AML-193 (cell line): ENCODE results near the gene EPHB1.

Source experiments
- DNase-seq, 2 experiments: peaks; one replicate each; lab custom pipeline; 2025; lab: John Stamatoyannopoulos, UW

EPHB1 gene

DNA sequence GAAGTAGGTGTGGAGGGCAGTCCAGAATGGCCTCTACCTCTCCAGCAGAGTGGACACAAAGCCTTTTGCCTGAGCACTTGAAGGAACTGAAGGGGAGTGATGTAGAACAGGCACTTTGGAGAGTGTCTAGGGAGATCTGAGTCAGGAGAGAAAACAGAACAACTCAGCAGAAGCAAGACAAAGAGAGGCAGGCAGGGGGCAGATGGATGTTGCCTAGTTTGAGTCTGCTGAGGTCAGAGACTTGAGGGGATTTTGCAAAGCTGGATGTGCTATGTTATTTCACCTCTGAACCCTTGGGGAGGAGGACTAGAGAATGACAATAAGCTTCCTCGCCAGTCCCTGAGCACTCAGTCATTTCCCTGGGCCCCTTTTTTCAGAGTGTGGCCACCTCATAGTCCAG, 366.4 kb downstream of the EPHB1 start:
- DNase-seq = no peak

DNA sequence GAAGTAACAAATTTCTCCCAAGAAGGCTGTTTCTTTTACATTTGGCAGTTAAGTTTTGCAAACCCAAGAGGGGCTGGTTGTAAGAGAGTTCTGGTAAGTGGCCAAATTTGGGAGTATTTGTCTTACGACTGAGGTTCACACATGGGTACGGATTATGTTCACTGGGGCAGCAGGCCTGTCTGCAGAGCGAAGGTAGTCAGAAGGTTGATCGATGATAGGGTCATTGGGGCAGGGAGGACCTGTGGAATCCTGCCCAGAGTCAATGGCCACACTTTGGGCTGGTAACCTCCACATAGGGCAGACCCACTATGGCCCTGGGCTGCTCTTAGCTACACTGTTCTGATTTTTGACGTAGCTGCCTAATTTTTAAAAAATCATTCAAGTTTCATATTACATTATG, 368.6 kb downstream of the EPHB1 start:
- no peak for DNase-seq

DNA sequence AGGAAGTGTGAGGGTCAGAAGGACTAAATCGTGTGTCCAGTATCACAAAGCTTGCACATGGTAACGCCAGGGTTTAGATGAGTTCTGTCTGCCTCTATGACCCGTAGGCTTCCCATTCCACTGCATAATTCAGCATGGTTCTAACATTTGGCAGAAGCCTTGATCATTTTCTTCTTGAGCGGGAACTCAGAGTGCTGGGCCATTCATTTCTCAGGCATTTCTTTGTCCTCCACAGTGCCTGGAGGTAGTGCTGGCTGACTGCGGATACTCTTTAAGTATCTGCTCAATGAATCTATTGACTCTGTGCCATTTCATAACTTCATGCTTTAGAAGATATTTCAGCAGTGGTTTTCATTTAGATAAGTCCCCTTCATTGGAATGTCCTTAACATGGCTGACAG, 370.2 kb downstream of the EPHB1 start:
- DNase-seq = no peak

DNA sequence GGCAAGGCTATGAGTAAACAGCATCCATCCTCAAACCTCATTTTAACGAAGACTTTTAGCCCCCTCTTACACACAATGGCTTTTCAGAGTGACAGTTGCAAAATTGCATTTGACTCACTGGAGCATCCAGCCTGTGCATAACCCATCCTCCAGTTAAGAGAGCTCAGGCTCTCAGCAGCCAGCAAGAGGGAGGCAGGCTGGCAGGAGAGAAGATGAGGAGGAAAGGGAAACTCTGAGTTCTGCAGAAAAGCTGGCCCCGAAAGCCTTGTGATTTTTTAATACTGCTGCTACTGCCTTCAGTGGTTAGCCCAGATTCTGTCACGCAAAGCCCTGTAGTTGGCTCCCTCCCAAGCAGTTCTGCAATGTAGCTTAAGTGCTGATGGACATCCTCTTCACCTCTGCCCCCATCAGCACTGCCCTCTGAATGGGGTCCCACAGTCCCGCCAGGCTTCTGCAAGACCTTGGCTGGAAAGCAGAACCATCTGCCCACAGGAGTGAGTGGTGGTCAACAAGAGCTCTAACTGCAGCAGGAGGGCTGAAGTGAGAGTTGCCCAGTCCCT, 371.3 kb downstream of the EPHB1 start:
- no peak for DNase-seq

DNA sequence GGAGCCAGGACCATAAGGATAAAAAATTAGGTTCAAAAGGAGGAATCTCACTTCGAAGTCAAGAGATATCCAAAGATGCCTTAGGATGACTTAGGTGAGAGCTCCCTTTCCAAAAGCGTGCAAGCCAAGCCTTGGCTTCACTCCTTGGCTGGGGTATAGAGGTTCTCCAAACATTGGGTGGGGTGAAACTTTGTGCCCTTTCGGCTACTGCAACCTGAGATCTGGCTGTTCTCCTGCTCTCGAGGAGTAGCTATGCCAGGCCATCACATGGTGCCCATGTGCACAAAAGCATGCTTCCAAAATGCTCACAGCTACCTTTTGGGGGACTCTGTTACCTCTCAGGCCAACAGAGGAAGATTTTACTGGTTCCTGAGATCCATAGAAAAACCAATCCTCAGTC, 373.8 kb downstream of the EPHB1 start:
- DNase-seq = no peak

DNA sequence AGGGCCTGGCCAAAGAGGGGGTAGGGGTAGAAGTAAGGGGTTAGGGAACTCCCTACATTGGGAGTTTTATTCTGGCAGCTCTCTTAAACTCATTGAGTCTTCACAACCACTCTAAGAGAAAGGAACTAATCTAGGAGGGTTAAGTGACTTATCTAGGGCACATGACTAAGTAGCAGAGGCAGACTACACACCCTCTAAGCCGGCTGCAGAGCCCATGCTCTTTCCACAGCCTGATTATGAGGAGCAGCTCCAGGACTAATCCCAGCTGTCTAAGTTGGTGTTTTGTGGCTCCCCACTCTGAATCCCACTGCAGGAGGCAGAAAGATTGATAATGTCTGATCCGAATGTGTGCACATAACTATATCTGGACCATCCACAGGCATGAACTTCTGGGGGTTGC, 374.6 kb downstream of the EPHB1 start:
- no peak for DNase-seq

DNA sequence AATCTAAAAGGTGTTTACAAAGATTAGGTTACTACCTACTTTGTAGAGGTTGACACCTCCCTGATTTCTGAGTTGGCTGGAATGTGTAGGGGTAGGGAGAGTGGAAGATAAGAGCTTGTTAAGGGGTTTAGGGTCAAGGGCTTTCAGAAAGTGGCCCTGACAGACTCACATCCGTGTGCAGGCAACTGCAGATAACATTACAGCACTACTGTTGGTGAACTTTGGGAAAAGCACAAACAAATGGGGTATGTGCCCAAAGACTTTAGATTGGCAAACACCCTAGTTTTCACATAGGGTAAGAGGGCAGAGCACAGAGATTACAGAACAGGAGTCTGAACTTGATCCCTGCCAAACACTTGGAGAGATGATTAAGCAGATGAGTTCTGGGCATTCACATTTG, 375.7 kb downstream of the EPHB1 start:
- no peak for DNase-seq

DNA sequence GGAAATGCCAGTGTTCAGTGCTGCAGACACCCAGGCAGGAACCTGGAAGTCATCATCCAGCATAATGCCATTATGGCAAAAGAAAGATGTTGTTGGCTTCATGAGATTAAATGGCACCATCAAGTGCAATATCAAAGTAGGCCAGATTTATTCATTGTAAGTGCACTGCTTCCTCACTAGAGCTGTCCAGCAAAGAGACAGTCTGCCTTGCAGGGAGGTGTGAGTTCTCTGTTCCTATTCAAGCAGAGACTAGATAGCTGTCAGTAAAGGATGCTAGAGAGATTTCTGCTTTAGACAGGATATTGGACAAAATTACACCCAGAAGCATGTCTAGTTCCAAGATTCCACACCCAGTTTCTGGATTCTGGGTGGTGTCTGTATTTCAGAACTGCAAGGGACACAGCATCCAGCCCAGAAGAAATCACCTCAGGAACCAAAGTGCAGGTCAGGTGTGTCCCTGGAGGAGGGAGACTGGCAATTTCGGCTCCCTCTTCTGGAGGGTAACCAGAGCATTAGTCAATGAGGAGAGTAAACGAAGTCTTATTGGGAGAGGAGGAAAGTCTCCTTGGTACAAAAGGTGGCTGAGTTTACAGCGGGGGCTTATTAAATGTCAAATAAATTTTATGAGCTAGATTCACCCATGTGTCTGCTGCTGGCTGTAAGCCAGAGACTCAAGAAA, 377.3 kb downstream of the EPHB1 start:
- DNase-seq = no peak

DNA sequence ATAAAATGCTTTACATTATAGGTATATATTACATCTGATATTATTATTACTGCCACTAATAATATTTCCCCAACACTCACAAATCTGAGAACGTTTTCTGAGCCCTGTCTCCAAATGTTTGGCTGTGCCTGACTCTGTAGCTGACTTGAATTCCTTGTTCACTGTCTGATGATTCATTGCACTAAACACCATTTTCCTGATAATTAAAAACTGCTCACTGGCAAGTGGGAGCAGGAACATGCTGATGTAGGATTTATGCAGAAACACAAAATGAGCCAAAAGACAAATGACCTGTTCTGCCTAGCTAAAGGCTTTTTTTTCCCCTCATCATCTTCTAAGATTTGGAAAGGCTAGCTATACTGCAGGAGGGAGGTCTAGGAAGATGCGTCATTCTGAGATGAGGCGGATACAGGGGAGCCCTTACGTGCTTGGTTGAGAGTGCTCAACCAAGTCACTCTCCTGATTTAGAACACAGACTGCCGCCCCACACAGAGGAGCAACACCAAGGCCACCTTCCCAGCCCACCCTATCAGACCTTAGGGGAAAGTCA, 380.7 kb downstream of the EPHB1 start:
- no peak for DNase-seq

DNA sequence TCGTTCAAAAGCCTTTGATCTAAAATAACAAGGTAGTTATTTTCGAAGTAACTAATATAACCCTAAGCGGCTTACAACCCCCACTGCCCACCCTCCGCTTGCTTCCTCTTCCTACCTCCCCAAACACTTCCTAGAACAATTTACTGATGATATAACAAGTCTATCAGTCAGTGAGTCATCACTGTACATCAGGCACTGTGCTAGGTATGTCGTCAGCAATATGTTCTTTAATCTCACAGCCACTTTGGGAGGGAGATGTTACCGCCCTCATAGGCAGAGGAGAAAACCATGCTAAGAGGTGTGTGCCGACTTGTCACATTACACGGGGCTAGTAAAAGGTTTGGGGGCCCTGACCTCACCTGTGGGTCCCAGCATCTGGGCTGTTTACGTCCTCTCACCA, 381.8 kb downstream of the EPHB1 start:
- DNase-seq = no peak

DNA sequence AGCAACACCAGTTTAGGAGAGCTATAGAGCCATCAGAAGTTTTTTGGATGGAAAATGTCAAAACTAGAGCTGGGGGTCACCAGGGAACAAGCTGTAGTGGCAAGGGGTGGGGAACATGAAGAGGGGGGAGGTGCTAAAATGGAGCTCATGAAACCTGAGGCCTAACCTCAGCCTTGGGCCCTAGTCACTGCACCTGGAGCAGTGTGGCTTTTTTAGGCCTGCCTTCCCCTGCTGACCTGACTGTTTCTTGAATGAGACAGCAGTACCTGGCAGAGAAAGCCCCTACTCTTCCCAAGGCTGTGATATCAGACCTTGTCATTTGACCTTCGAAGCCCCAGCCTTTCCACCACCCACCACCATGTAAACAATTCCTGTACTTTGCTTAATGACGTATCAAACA, 383.5 kb downstream of the EPHB1 start:
- DNase-seq = no peak

DNA sequence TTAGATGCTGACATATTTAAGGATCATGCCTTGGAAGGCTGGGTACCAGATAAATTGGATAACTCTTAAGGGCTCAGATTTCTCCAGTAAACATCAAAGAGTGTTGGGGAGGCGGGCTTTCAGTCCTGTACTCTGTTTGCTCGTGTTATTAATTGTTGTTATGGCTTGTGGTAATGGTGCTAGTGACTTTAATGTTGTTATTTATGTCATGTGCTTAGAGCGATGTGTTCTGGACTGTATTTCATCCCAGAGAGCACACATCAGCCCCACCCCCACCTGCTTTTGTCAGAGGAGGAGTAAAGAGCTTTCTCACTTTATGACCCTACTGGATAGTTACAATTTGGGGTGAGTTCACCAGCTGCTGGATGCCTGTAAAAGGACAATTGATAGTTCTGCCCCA, 386.3 kb downstream of the EPHB1 start:
- DNase-seq = no peak

DNA sequence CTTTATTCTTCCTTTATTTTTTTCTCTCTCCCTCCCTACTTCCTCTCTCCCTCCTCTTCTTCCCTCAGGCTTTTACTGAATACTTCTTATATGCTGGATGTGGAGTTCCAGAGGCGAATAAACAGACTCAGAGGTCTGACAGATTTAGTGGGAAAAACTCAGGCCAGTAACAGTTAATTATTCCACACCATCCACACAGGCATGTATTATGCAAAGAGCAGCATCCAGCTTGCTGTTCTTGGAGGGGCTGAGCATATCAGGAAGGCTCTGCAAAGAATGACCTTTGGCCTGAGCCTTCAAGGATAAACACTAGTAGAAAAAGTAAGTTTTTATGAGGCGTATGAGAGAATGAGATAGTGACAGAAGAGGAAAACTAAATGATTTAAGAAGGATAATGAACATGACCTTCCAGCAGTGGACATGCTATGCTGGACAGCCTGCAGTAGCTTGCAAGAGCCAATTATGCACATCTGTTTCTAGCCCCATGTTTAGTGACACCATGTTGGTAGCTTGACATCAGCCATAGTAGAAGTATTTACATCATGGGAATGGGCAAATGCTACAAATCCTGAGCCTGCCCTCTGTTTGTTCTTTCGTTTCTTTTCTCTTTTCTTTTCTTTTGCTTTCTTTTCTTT, 387.4 kb downstream of the EPHB1 start:
- no peak for DNase-seq

DNA sequence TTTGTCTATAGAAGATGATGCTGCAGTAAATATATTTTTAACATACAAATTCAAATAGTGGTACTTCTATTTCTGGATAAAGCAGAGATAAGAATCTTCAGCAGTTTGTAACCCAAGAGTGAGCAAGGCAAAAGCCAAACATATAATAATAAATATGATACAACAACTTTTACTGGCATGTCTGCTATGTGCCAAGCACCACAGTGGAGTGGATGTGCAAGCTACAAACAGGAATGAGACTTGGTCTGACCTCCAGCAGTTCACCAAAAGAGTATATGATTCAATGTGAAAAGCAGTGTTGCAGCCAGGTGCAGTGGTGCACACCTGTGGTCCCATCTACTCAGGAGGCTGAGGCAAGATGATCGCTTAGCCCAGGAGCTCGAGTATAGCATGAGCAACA, 395.6 kb downstream of the EPHB1 start:
- DNase-seq = no peak

DNA sequence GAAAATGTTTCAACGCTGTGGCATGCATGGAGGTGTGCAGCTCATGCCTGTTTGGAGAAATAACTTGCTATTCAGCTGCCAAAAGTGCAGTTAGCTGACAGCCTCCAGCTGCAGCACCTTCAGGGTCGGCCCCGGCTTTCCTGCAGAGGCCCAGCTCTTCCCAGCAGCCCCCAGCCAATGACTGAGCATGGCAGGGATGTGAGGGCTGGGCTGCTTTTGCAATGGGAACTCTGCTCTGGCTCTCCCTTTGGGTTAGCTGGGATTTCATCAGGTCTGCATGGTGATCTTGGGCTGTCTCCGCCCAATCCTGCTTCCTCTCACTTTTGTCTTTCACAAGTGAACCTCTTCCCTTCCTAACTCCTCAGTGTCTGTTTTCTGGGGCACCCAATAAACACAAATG, 396.6 kb downstream of the EPHB1 start:
- no peak for DNase-seq

DNA sequence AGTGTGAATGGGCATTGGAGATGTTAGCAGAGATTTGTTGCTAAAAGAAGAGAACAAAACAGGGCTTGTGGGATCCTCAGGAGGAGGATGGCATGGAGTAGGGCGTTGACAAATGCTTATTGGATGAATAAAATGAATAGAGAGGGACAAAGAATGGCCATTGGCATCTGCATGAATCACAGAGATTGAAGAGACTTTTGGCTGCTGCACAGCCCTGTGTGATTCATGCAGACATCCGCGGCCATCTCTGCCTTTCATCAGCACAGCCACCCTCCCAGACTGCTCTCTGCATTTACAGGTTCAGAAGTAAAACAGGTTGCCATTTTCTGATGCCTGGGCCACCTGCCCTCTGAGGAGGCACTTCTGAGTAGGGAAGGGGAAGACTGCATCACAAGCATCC, 397.9 kb downstream of the EPHB1 start:
- no peak for DNase-seq

DNA sequence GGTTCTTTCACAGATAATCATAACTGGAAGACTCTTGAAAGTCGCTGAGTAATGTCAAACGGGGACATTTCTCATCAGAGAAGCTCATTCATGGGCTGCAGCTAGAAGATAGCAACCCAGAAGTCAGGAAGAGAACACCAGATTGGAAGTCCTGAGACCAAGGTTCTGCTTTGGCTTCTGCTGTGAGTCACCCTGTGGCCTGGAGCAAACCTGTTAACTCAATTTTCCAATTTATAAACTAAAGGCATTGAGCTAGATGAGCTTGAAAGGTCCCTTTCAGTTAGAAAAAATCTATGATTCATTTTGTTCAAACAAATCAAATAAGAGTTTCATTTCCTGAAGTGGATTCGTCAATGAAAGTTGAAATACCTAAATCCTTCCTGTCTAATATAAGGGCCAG, 402.2 kb downstream of the EPHB1 start:
- no peak for DNase-seq

DNA sequence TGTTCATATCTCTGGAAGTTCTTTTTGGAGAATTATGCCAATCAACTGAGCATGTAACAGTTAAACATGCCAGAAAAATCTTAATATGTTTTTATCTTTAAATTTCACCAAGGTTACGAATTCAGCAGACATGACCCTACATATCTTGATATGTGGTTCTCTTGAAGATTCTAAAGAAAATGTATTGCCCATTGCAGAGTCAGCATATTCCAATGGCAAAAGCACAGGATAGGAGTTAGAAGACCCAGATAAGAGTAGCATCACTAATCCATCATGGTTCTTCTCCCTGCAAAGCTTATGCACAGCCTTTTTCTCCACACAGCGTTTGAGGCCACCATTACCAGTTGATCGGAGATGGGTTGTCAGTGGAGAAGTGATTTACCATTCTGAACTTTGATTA, 402.8 kb downstream of the EPHB1 start:
- no peak for DNase-seq

DNA sequence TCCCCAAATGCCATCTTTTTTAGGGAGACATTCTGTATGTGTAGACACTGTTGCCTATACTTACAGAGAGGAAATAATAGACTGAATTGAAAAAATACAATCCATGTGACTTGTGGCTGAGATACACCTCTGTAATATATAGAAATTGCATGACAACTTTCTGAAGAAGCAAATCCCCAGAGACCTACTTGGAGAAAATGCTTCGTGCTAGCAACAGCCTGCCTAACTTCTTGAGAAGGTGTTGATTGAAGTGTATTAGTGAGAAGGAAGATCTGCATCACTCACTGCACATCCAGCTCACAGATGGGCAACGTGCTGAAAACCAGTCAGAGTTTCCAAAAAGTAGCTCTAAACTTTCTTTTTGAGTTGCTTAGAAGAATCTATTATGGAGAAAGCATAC, 404.1 kb downstream of the EPHB1 start:
- no peak for DNase-seq

DNA sequence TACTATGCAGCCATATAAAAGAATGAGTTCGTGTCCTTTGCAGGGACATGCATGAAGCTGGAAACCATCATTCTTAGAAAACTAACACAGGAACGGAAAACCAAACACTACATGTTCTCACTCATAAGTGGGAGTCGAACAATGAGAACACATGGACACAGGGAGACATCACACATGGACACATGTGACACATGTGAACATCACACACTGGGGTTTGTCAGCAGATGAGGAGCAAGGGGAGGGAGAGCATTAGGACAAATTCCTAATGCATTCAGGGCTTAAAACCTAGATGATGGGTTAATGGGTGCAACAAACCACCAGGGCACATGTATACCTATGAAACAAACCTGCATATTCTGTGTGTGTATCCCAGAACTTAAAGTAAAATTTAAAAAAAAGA, 408.0 kb downstream of the EPHB1 start:
- no peak for DNase-seq

DNA sequence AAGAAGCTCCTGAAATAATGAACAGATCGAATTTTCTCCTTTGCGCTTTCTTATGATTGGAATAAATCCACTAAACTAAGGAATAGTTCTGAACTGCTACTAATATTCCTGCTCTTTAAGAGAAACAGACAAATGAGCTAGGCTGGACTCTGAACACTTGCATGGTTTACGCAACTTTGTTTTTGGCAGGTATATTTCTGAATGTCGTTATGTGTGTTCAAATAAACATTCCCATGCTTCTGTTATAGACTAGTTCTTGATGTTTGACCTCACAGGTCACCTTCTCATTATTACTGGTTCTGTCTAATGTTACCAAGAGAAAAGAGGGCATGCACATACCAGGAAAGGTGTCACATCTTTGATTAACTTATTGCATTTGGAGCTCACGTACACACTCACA, 418.2 kb downstream of the EPHB1 start:
- no peak for DNase-seq

DNA sequence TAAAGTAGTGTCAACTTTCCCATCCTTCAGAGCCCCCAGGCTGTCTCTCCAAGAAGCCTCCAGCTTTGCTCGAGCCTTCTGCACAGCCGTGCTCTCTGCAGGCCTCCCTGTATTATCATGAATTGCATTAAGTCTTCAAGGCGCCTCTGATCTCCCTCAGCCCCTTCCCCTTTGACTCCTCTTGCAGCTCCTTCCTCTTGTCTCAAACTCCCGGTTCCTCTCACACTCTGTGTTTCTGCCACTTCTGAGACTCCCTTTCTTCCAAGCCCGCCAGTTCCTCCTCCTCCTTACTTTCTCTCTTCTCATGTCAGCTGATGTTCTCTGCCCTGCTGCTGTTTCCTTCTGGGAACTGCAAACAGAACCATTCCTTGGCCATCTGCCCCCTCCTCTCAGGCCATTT, 418.8 kb downstream of the EPHB1 start:
- no peak for DNase-seq

DNA sequence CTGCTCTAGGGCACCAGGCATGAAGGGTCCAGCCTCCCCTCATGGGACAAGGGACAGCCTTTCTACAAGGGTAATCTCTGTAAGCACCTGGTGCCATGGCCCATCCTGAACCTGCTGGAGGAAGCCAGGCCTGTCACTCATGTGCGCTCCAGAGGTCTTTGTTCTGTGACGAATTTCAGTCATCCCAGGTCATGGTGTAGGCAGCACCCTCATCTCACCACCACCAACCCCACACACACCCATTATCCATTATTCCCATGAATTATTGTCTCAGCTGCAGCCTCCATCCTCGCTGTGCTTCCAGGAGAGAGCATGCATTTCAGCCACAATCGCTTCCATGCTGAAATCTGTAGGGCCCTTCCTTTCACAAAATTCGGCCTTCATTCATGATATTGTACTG, 419.3 kb downstream of the EPHB1 start:
- no peak for DNase-seq

DNA sequence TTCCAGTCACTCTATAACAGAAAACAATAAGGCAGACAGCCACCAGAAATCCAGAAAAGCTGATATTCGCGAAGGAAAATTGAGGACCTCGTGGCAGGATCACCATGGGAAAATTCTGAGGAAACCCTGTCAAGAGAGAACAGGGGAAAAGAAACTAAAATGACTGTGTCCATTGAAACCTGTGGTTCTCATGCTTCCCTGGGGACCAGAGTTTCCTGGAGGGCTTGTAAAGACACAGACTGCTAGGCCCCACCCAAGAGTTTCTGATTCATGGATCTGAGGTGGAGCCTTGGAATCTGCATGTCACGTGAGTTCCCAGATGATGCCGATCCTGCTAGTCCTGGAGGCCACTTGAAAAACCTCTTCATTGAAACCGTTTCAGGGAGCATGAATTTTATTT, 420.5 kb downstream of the EPHB1 start:
- DNase-seq = no peak
